ENCODE results near the gene ONECUT3. TPM values are rescaled to one million over a fixed set of nuclear protein-coding genes. Genes with fewer than 3 reads are reported as not detected.

ONECUT3 gene
- total and polyA plus RNA-seq, 12 donors: under 0.01 TPM; not detected in 11

DNA sequence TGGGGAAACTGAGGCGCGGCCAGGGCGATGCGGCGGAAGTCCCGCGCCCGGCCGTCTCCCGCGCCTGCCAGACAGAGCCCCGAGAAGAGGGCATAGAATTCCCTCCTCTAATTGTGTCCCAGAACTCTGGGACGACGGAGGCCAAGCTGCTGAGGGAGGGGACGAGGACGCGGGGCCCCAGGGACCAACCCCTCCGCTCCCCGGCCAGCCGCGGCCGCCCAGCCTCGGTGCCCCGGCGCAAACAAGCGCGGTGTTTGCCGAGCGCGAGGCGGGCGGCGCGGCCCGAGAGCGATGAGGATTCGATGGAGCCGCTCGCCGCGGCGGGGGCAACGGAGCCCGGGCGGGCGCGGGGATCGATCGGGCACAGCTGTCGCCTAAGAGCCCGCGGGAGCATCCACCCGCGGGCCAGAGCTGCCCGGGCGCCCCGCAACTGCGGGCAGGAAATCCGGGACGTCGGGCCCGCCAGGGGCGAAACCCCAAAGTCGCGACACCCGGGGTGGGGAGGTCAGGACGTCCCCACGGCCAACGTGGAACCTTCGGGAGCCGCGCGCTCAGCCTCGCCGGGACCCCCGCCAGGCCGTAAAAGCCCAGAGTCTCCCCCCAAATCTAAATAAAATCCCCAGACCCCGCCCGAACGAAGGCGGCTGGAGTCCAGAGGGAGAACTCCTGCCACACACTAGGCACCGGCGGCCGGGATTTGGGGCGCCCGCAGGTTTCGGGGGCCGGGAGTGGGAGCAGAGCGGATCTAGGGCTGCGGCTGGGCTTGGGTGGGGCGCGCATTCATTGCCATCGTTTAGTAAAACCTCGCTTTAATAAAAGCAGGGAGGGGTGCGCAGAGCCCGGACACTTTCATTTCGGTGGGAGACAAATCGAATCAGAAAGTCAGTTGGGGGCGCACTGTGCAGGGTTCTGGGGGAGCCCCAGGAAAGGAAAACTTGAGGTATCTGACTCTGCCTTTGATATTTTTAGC, 3.6 kb upstream of the ONECUT3 start:
- 1 to 3% (median 2%) methylated on average over 8 to 99 of the region's 99 CpGs for WGBS, 4 donors
- peaks cover 0 to 12% of the 10 kb centered on the region in 2 donors for H3K4me1 ChIP-seq (replicated peaks in 1 of 2)
- H3K4me3 ChIP-seq: no peak overlapping the region
- H3K9me3 ChIP-seq (replicated peaks in 1 of 3): no peaks in the 10 kb centered on the region
- intact Hi-C loops (cut with DNase I): no loop called here
- TF ChIP-seq, protein P1, sequence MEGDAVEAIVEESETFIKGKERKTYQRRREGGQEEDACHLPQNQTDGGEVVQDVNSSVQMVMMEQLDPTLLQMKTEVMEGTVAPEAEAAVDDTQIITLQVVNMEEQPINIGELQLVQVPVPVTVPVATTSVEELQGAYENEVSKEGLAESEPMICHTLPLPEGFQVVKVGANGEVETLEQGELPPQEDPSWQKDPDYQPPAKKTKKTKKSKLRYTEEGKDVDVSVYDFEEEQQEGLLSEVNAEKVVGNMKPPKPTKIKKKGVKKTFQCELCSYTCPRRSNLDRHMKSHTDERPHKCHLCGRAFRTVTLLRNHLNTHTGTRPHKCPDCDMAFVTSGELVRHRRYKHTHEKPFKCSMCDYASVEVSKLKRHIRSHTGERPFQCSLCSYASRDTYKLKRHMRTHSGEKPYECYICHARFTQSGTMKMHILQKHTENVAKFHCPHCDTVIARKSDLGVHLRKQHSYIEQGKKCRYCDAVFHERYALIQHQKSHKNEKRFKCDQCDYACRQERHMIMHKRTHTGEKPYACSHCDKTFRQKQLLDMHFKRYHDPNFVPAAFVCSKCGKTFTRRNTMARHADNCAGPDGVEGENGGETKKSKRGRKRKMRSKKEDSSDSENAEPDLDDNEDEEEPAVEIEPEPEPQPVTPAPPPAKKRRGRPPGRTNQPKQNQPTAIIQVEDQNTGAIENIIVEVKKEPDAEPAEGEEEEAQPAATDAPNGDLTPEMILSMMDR (IDR thresholded peaks at IDR 0.05): no peak
- no peak for TF ChIP-seq POLR2A (IDR thresholded peaks at IDR 0.05)
- peaks cover 81% of the 10 kb centered on the region for H3K27me3 ChIP-seq
- DNase-seq: no peak
- H3K27ac ChIP-seq: no peak overlapping the region
- no peaks in the 10 kb centered on the region for H3K36me3 ChIP-seq (replicated peaks in 1 of 2)

DNA sequence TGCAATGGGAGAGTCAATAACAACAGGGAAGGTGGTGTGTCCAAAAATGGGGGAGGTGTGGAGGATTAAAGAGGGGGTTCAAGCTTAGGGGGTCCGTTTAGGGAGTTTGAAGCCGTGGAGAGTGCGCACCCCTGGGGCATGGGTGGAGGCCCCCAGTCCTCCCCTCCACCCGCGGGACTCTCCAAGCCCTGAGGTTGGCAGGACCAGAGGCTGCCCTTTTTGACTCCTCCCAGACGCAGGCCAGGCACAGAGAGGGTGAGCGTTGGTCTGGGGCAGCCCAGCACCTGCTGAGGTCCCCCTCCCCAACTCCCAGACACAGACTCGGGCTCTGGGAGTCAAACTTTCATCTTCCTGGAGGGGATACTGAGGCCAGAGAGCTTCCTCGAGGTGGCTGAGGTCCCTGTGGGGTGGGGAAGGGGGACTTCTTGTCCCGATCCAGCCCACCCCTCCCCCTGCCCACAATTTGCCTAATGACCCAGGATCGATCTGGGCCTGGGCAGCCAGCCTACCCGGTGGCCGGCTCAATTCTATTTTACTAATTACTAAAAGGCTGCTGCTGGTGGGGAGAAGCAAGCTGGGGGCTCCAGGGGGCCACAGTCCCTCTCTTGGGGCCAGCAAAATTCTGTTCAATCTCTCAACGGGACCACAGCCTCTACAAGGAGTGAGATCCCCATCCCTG, 2.8 kb upstream of the ONECUT3 start:
- no peak overlapping the region for H3K4me3 ChIP-seq
- intact Hi-C loops (cut with DNase I): no loop called here
- DNase-seq: no peak
- H3K4me1 ChIP-seq (replicated peaks in 1 of 2): peaks cover 0 to 12% of the 10 kb centered on the region in 2 donors
- no peak overlapping the region for H3K27ac ChIP-seq
- H3K9me3 ChIP-seq (replicated peaks in 1 of 3): no peaks in the 10 kb centered on the region
- no peaks in the 10 kb centered on the region for H3K36me3 ChIP-seq (replicated peaks in 1 of 2)
- H3K27me3 ChIP-seq: peaks cover 81% of the 10 kb centered on the region
- 1 to 6% (median 3%) methylated on average over 11 to 14 of the region's 14 CpGs for WGBS, 4 donors
- TF ChIP-seq POLR2A (IDR thresholded peaks at IDR 0.05): no peak
- TF ChIP-seq, protein P1 (IDR thresholded peaks at IDR 0.05): no peak

DNA sequence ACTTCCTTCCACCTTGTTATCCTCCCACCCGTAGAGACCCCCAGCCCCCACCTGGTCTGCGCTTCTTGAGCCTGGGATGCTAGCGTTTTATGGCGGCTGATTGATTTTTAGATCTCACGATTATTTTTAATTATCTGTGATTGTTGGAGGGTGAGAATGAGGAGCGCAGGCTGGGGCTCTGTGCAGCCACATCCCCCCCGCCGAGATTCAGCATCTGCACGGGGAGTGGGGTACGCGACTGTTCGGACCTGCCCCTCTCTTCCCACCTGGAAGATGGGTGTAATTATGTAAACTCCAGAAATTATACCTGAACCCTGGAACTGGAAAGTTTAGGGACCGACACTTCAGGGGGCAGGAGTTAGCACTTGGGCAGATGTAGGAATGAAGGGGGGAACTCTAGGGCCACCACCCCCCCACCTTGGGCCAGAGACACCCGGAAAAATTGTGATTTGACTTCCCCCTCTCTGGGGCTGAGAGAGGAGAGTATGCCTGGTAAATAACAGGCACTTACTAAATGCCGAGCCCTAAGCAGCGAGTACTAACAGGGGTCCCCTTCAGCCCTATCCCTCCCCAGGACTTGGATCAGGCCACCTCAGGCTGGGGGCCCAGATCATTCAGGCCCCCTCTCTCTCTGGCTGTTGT, 1.8 kb upstream of the ONECUT3 start:
- 4 to 7% (median 6%) methylated on average over 14 to 16 of the region's 16 CpGs for WGBS, 4 donors
- H3K4me3 ChIP-seq: no peak overlapping the region
- DNase-seq: no peak
- TF ChIP-seq POLR2A (IDR thresholded peaks at IDR 0.05): no peak
- TF ChIP-seq, protein P1 (IDR thresholded peaks at IDR 0.05): no peak
- no peaks in the 10 kb centered on the region for H3K9me3 ChIP-seq (replicated peaks in 1 of 3)
- H3K36me3 ChIP-seq (replicated peaks in 1 of 2): no peaks in the 10 kb centered on the region
- no peak overlapping the region for H3K27ac ChIP-seq
- intact Hi-C loops (cut with DNase I): no loop called here
- H3K4me1 ChIP-seq (replicated peaks in 1 of 2): peaks cover 0 to 12% of the 10 kb centered on the region in 2 donors
- H3K27me3 ChIP-seq: peaks cover 86% of the 10 kb centered on the region

All from adrenal gland (tissue), 12 donors.